DND-41 (cell line): ENCODE measurements around the gene NLGN1.

ENCODE experiments used
- CTCF ChIP-seq: IDR thresholded peaks from 2 replicates; pipeline ENCODE4 v1.5.1; 2012; ENCODE audit warnings: borderline replicate concordance, low read length, moderate library complexity, mild to moderate bottlenecking; ENCODE audit not compliant: poor library complexity, severe bottlenecking; ENCODE audit errors: extremely low read depth
- EZH2 ChIP-seq: IDR thresholded peaks from 3 replicates; pipeline ENCODE4 v1.6.1; 2012; ENCODE audit warnings: borderline replicate concordance, low read depth, mild to moderate bottlenecking, moderate library complexity, low read length, inconsistent platforms; ENCODE audit not compliant: severe bottlenecking

- TF ChIP-seq CTCF (no peak), EZH2 (no peak)
Observed at GRCh38 chr3:174233511-174233910, 836.0 kb downstream of the NLGN1 start.
